CD4-positive, alpha-beta T cell treated with Interleukin-4 for 4 hours (primary cell): ENCODE measurements around the gene KCTD10.
"Not testable (repeated sequence)": the region's sequence is repeated elsewhere in the genome, so short reads cannot be mapped to it uniquely, and the experiment has no call there.

ENCODE experiments used
- DNase-seq: peaks from one replicate; pipeline ENCODE4 v3.0.0-alpha.2; 2020

Gene KCTD10

GRCh38 chr12:109493938-109494337 lies 16.8 kb upstream of the KCTD10 start:
- no peak for DNase-seq

DNA sequence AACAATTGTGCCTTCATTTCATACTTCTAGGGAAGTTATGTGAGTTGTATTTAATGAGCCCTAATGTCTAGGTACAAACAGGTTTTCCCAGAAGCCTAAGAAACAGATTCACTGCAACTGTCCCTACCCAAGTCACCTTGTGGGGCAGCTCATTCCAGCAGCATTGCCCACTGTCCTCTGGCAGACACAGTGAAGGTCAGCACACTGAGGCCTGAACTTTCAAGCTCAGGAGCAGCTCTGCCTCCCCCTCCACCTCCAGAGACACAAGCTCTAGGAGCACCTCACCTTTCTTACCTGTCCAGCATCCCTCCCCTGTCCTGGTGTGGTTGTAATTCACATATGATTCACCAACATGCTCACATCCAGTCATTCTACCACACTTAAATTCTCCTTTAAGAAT lies 16.0 kb upstream of the KCTD10 start:
- DNase-seq, result no peak

DNA sequence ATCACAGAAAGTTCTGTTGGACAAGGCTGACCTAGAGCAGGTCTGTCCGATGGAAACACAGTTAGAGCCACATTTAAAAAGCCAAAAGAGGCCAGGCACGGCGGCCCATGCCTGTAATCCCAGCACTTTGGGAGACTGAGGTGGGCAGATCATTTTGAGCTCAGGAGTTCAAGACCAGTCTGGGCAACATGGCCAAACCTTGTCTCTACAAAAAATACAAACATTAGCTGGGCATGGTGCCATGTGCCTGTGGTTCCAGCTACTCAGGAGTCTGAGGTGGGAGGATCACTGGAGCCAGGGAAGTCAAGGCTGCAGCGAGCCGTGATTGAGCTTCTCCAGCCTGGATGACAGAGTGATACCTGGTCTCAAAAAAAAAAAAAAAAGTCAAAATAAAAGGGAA lies 15.3 kb upstream of the KCTD10 start:
- no peak for DNase-seq

DNA sequence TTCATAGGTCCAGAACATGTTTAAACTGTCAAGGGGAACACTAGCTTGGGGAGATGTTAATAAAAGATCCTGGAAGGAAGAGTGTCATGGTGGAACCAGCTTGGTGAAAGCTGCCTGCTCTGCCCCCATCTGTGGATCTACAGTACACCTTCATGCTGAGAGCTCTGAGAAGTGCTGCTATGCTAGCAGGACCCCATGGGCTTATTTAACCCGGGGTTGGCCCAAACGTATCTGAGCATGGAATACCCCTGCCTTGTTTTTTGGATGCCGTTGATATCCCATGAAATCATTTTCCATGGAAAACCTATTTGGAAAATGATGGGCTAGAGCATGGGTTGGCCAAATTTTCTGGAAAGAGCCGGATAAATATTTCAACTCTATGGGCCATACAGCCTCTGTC lies 14.6 kb upstream of the KCTD10 start:
- no peak for DNase-seq

- no peak for DNase-seq
These were observed 13.0 kb upstream of the KCTD10 start for GRCh38 chr12:109489955-109490565.

GRCh38 chr12:109489016-109489954 lies 12.2 kb upstream of the KCTD10 start:
- DNase-seq, result no peak

DNA sequence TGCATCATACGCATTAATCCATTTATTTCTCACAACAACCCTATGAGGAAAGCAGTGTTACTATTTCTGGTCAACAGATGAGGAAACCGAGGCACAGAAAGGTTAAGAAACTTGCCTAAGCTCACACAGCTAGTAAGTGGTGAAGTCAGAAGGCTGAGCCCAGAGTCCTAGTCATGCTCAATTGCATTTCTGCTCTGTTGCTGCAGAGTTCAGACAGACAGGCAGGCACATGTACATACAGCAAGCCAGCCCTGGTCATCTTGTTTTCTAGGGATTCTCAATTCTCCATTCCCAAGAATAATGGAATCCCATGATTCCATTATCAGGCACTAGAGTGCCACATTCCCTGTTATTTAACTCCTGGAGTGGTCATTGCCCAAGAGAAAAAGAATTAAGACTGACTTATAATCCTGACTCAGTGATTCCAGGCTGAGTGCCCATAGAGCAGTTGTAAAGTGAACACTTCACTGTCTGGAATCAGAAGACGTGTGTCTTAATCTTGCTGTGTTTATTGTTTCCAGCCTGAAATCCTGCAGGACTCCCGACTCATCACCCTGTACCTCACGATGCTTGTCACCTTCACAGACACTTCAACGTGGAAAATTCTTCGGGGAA lies 11.1 kb upstream of the KCTD10 start:
- no peak for DNase-seq

- no peak for DNase-seq
These were observed 10.3 kb upstream of the KCTD10 start for GRCh38 chr12:109487181-109488050.

DNA sequence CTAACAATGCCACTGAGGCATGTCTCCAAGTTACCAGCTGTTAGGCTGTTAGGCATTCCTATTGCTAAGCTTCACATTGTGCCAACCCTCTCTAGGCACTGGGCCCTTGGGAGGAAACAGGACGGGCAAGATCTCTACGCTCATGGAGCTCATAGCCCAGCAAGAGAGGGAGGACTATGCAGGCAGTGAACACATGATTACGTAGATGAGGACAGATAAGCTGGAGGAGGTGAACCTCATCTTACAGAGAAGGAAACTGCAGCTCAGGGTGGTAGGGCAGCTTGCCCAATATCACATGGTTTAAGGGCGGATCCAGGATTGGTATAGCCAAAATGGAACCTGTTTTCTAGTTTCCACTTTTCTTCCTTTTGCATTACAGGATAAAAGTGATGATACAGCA lies 8.1 kb upstream of the KCTD10 start:
- DNase-seq, result no peak

- no peak for DNase-seq
These were observed 6.2 kb upstream of the KCTD10 start for GRCh38 chr12:109483346-109483745.

- no peak for DNase-seq
These were observed 5.8 kb upstream of the KCTD10 start for GRCh38 chr12:109482894-109483293.

- no peak for DNase-seq
These were observed 5.4 kb upstream of the KCTD10 start for GRCh38 chr12:109482491-109482890.

DNA sequence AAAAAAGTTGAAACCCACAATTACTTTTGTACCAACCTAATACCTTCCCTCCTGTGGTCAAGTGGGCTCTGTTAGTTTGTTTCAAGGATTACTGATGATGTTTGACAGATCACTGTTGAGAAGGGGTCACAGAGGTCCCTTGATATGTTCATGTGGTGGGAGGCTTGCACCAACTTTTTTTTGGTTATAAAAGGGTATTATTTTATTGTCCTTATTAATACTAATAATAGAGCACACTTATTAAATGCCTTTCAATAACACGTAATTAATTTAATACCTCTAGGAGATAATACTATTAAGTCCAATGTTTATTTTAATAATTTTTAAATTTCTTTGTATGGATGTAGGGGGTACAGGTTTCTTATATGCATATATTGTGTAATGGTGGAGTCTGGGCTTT lies 4.8 kb upstream of the KCTD10 start:
- DNase-seq, result no peak

DNA sequence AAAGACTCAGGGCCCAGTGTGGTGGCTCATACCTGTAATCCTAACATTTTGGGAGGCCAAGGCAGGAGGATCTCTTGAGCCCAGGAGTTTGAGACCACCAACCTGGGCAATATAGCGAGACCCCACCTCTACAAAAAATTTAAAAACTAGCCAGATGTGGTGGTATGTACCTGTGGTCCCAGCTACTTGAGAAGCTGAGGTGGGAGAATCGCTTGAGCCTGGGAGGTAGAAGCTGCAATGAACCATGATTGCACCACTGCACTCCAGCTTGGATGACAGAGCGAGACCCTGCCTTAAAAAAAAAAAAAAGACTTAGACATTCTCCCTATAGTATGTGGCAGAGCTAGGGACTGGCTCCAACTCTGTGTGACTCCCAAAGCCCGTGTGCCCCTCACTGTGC lies 3.3 kb upstream of the KCTD10 start:
- no peak for DNase-seq

- no peak for DNase-seq
These were observed 2.7 kb upstream of the KCTD10 start for GRCh38 chr12:109479761-109480160.

GRCh38 chr12:109477963-109478315 lies 839 bp upstream of the KCTD10 start:
- DNase-seq, result no peak

GRCh38 chr12:109476807-109477184 lies 304 bp downstream of the KCTD10 start:
- no peak for DNase-seq

GRCh38 chr12:109475993-109476806 lies 900 bp downstream of the KCTD10 start:
- DNase-seq, result no peak

- no peak for DNase-seq
These were observed 2.0 kb downstream of the KCTD10 start for GRCh38 chr12:109475121-109475520.

GRCh38 chr12:109473526-109474270 lies 3.4 kb downstream of the KCTD10 start:
- DNase-seq, result not testable (repeated sequence)

GRCh38 chr12:109473006-109473405 lies 4.1 kb downstream of the KCTD10 start:
- no peak for DNase-seq
